Retinal pigment epithelial cell (primary cell): ENCODE measurements around the gene TCF20.

ENCODE experiments used
- DNase-seq: peaks from one replicate; pipeline ENCODE4 v3.0.0-alpha.2; 2010; ENCODE audit warnings: low read depth
- H3K4me3 ChIP-seq: 2 replicates; pipeline ENCODE4 v1.5.1; 2011; ENCODE audit warnings: mild to moderate bottlenecking, low read length, control low read depth, moderate library complexity
- TF ChIP-seq, protein P1 (sequence below): conservative IDR thresholded peaks from 2 replicates; pipeline ENCODE4 v1.5.1; 2011; ENCODE audit warnings: low read depth, low read length, control low read depth, inconsistent platforms

Gene TCF20

DNA sequence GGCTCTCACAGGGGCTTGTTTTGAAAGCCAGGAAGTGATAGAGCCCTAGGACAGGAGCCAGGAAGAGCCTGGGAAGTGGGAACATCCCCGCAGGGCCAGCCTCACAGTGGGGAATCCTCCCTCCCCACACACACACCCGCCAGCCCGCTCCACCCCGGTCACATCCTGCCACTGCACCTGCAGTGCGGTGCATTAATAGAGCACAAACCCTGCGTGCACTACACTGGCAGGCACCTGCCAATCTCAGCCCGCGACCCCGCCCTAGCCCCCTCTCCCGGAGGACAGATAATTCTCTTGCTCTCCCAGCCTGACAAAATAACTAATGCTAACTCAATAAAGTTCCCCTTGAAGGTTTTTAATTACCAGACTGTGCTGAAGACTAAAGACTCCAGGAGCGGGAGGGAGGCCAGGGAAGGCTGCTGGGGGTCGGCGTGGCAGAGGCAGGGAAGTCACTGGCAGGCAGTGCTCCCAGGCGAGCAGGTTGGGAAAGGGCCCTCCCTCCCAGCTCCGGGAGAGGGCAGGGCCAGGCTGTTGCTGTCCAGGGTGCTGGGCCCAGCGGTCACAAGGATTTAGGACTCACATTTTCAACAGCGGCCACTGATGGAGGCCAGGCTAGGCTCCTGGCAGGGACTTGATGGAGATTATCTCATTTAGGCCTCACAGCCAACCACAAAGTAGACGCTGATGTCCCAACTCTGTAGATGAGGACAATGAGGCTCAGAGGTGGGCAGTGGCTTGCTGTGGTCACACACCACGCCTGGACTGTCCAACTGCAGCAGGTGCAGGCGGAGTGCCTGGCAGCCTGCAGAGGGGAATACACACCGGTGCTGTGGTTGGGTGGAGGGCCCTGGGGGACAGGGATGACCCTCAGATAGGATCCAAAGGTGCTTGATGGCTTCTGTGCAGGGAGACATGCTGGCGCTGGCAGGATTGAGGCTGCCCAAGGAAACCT is 23.9 kb upstream of the TCF20 start:
- no peak for DNase-seq
- no peak overlapping the region for H3K4me3 ChIP-seq
- TF ChIP-seq, protein P1, sequence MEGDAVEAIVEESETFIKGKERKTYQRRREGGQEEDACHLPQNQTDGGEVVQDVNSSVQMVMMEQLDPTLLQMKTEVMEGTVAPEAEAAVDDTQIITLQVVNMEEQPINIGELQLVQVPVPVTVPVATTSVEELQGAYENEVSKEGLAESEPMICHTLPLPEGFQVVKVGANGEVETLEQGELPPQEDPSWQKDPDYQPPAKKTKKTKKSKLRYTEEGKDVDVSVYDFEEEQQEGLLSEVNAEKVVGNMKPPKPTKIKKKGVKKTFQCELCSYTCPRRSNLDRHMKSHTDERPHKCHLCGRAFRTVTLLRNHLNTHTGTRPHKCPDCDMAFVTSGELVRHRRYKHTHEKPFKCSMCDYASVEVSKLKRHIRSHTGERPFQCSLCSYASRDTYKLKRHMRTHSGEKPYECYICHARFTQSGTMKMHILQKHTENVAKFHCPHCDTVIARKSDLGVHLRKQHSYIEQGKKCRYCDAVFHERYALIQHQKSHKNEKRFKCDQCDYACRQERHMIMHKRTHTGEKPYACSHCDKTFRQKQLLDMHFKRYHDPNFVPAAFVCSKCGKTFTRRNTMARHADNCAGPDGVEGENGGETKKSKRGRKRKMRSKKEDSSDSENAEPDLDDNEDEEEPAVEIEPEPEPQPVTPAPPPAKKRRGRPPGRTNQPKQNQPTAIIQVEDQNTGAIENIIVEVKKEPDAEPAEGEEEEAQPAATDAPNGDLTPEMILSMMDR = no peak

DNA sequence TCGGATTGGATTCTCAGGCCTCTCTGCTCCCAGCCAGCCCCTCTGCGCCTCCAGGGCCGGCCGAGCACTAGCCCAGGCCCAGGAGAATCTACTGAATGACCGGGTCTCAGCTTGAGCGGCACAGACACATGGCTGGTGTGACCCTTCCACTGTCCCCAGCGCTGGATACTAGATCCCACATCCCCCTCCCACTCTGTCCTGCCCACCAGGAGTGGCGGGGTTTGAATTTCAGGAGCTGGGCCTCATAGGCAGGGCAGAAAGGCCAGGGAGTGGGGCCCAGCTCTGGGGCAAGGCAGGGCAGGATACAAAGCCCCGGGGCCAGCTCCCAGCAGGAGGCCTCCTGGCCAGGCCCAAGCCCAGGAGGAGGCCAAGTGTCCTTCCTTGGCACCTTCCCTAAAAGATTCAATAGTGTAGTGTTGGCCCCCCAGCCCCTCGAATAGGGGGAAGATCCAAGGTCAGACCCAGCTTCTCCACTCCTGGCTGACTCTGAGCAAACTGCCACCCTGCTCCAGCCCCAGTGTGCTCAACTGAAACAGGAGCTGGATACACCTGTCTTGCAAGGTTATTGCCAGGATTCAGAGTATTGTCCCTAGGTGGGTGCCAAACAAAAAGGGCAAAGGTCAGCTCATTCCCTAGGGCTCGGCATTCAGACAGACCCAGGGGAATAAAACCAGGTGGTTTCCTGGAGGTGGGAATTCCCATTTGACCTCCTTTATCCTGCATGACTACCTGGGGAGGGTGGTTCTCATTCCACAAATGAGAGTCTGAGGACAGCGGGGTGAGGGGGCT is 22.5 kb upstream of the TCF20 start:
- no peak overlapping the region for H3K4me3 ChIP-seq
- no peak for DNase-seq
- TF ChIP-seq, protein P1 = no peak

GRCh38 chr22:42291287-42291686 is 20.8 kb upstream of the TCF20 start:
- no peak for DNase-seq
- TF ChIP-seq, protein P1 = no peak
- no peak overlapping the region for H3K4me3 ChIP-seq

DNA sequence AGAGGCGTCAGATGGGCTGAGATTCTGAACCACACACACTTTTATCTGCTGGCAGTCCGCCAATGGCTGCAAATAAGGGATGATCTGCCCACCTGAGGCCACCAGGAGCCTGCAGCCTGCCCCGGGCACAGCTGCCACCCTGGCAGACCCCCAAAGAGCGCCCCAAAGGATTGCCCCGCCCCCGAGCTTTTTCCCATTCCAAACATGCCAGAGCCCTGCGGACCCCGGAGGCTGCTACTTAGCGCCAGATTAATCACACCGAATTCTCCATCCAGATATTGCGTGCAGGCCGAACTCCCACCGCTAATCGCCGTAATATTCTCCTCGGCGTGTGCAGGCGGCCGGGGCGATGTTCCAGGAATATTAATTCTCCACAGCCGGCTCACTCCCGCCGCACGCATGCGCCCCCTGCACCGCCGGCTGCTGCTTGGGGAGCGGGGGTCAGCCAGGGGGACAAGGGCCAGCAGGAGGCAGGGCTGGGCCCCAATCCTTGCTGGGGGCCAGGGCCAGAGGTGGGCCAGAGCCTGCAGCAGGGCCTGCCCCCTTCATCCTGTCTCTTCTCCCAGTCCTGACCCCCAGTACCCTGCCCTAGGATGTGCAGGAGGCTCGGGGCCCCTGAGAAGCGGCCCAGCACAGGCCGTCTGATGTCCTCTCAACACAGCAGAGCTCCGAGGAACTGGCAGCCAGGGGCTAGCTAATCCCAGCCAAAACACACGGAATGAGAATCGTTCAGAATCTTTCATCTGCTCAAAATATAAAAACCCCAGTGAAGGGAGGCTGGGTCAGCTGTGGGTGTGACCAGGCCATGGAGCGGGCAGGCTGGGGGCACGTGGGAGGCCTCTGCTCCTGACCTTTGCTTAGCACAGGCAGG is 19.5 kb upstream of the TCF20 start:
- no peak for DNase-seq
- no peak overlapping the region for H3K4me3 ChIP-seq

GRCh38 chr22:42288791-42289190 is 18.3 kb upstream of the TCF20 start:
- no peak overlapping the region for H3K4me3 ChIP-seq
- TF ChIP-seq, protein P1 = no peak
- no peak for DNase-seq

More for the DNA sequence above, 19.5 kb upstream of the TCF20 start:
- TF ChIP-seq, protein P1 = no peak

GRCh38 chr22:42287174-42287890 is 16.9 kb upstream of the TCF20 start:
- H3K4me3 ChIP-seq = no peak overlapping the region
- TF ChIP-seq, protein P1 = no peak
- no peak for DNase-seq
